Testis (tissue), 3 donors: ENCODE data around the gene ZNF362. TPM values are rescaled to one million over a fixed set of nuclear protein-coding genes. Genes with fewer than 3 reads are reported as not detected.
"Not testable (repeated sequence)": the region's sequence is repeated elsewhere in the genome, so short reads cannot be mapped to it uniquely, and the experiment has no call there.

Experiments
- DNase-seq: peaks from one replicate; pipeline ENCODE4 v3.0.0-alpha.2; 2019
- H3K27ac ChIP-seq, 2 donors: fragments of 200-600 bp; sonication (generic); one replicate each; pipeline ENCODE4 v1.5.1; 2019
- H3K27me3 ChIP-seq: fragments of 200-600 bp; sonication (generic); one replicate; pipeline ENCODE4 v1.5.1; 2019
- H3K36me3 ChIP-seq: fragments of 200-600 bp; sonication (generic); one replicate; pipeline ENCODE4 v1.5.1; 2017; ENCODE audit warnings: low read depth; ENCODE audit errors: missing control alignments
- H3K4me1 ChIP-seq: fragments of 200-600 bp; sonication (generic); one replicate; pipeline ENCODE4 v1.5.1; 2019
- H3K4me3 ChIP-seq, 2 donors: fragments of 200-600 bp; sonication (generic); one replicate each; pipeline ENCODE4 v1.5.1; 2017 to 2019
- H3K9me3 ChIP-seq: fragments of 200-600 bp; sonication (generic); one replicate; pipeline ENCODE4 v1.5.1; 2017
- POLR2A ChIP-seq: fragments of 450-650 bp; IDR thresholded peaks from one replicate; pipeline ENCODE4 v1.6.1; 2017; ENCODE audit warnings: antibody characterized with exemption, mild to moderate bottlenecking, moderate library complexity
- WGBS, 2 donors: methylation state at CpG; one replicate each; pipeline ENCODE4 v1.1.5; 2018; 5-methylcytosine and 5-hydroxymethylcytosine counted together
- intact Hi-C: fragments of 100-400 bp; cut with DNase I; formaldehyde crosslinking; loops from one replicate; pipeline ENCODE4 v1.15.1; 2023; ENCODE audit warnings: low total_unique reads
- polyA plus RNA-seq: library from polyadenylated mRNA; stranded (reverse); fragments of 350-450 nt; fragmentation: Illumina TruSeq; extraction: RNeasy Lipid Tissue Mini Kit (QIAGEN cat#74804); gene quantifications from one replicate; pipeline ENCODE4 v1.2.3, GENCODE V29; 2014; ENCODE audit warnings: low read depth, low replicate concordance; ENCODE audit not compliant: insufficient read depth
- total RNA-seq, 2 donors: library from RNA; depleted of rRNA; stranded (reverse); fragments of >200 nt; gene quantifications; one replicate each; pipeline ENCODE4 v1.2.3, GENCODE V29; 2016
- TF ChIP-seq, protein P1 (sequence below), 3 experiments: fragments of 450-650 bp in 2 of 3; fragments of 200-600 bp in 1 of 3; sonication (generic) in 1 of 3; IDR thresholded peaks; one replicate each; pipeline ENCODE4 v1.5.1; 2016 to 2019; ENCODE audit warnings: antibody characterized with exemption in 3 of 3, mild to moderate bottlenecking in 2 of 3, moderate library complexity in 1 of 3

ZNF362 gene
- total and polyA plus RNA-seq, 3 donors from 2014 or later: 16.3 to 28.6 (median 26.6) TPM

DNA sequence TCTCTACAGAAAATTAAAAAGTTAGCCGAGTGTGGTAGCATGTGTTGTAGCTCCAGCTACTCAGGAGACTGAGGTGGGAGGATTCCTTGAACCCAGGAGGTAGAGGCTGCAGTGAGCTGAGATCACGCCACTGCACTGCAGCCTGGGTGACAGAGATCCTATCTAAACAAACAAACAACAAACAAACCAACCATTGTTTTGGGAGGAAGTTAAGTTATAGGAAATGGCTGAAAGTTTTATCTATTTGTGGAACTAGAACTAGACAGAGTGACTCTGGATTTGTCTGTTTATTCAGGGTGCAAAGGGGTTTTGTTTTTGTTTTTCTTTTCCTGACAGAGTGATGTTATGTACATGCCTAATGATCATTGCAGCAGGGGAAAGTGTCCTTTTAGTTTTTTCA is 31.0 kb downstream of the ZNF362 start:
- WGBS, 2 donors: 71 to 76% methylated on average over 2 of the region's 2 CpGs
- no peaks in the 10 kb centered on the region for H3K4me1 ChIP-seq
- H3K4me3 ChIP-seq: no peak overlapping the region
- no peaks in the 10 kb centered on the region for H3K36me3 ChIP-seq
- intact Hi-C loops: no loop called here
- TF ChIP-seq, protein P1, sequence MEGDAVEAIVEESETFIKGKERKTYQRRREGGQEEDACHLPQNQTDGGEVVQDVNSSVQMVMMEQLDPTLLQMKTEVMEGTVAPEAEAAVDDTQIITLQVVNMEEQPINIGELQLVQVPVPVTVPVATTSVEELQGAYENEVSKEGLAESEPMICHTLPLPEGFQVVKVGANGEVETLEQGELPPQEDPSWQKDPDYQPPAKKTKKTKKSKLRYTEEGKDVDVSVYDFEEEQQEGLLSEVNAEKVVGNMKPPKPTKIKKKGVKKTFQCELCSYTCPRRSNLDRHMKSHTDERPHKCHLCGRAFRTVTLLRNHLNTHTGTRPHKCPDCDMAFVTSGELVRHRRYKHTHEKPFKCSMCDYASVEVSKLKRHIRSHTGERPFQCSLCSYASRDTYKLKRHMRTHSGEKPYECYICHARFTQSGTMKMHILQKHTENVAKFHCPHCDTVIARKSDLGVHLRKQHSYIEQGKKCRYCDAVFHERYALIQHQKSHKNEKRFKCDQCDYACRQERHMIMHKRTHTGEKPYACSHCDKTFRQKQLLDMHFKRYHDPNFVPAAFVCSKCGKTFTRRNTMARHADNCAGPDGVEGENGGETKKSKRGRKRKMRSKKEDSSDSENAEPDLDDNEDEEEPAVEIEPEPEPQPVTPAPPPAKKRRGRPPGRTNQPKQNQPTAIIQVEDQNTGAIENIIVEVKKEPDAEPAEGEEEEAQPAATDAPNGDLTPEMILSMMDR (IDR thresholded peaks at IDR 0.05): no peak
- no peak for TF ChIP-seq POLR2A
- H3K27me3 ChIP-seq: no peaks in the 10 kb centered on the region
- H3K9me3 ChIP-seq: no peaks in the 10 kb centered on the region
- DNase-seq: no peak
- H3K27ac ChIP-seq: no peak overlapping the region

DNA sequence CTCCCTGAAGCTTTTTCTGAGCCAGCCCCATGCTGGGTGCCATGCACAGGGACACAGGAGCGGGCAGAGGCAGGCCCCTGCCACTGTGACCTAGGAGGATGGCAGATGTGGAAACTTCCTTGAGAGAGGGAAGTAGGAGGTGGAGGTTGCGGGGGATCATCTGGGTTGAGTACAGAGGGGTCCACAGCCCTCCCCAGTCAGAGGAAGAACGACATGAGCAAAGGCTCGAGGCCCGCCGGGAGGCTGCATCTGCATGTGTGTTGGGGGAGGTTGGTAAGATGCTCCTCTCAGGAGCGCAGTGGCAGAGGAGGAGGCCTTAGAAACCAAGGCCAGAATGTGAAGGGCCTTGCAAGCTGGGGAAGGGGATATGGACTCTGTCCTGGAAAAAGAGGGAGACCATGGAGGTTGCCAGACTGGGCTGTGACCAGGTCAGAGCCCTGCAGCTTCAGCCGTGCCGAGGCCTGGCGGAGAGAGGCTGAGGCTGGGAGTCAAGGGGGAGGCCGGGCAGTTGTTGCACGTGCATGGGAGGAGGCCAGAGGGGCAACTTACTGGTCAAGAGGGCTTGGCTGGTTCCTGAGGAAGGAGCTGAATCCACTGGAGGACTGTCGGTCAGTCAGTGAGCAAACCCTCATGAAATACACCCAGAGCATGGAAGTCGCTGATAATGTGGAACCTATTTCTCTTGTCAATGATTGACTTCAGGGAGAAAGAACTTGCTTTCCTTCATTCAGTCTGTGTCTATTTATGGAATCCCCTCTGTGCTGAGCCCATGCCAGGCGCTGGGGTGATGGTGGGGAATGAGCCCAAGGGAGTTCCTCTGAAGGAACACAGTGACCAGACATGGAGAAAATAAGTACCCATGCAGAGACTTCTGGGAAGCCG is 32.9 kb downstream of the ZNF362 start:
- DNase-seq: no peak

DNA sequence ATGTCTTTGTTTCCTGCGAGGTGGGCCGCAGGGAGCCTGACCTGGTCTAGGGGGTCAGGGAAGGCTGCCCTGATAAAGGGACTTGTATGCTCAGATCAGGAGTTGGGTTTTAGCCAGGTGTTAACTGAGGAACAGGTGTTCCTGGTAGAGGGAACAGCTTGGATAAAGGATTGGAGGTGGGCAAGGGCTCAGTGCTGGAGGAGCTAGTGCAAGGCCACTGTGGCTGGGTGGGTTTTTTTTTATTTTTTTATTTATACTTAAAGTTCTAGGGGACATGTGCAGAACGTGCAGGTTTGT is 33.5 kb downstream of the ZNF362 start:
- TF ChIP-seq, protein P1 (IDR thresholded peaks at IDR 0.05): no peak
- TF ChIP-seq POLR2A: no peak
- no peaks in the 10 kb centered on the region for H3K27me3 ChIP-seq
- WGBS, 2 donors: 60 to 81% methylated on average over 3 of the region's 3 CpGs
- H3K4me1 ChIP-seq: peaks cover 7% of the 10 kb centered on the region
- no peak for DNase-seq
- H3K36me3 ChIP-seq: no peaks in the 10 kb centered on the region
- no peaks in the 10 kb centered on the region for H3K9me3 ChIP-seq
- no peak overlapping the region for H3K27ac ChIP-seq
- intact Hi-C loops: no loop called here
- H3K4me3 ChIP-seq: no peak overlapping the region

More for the DNA sequence above, 32.9 kb downstream of the ZNF362 start:
- Histone ChIP-seq H3K4me3 (no peak overlapping the region), H3K36me3 (no peaks in the 10 kb centered on the region), H3K27me3 (no peaks in the 10 kb centered on the region), H3K4me1 (peaks cover 7% of the 10 kb centered on the region), H3K9me3 (no peaks in the 10 kb centered on the region), H3K27ac (peak overlapping the region in 1 of 2 donors; percentile 24)
- WGBS, 2 donors: 67 to 76% methylated on average over 16 of the region's 16 CpGs
- intact Hi-C loops: no loop called here
- TF ChIP-seq POLR2A: no peak
- TF ChIP-seq, protein P1 (IDR thresholded peaks at IDR 0.05): no peak

DNA sequence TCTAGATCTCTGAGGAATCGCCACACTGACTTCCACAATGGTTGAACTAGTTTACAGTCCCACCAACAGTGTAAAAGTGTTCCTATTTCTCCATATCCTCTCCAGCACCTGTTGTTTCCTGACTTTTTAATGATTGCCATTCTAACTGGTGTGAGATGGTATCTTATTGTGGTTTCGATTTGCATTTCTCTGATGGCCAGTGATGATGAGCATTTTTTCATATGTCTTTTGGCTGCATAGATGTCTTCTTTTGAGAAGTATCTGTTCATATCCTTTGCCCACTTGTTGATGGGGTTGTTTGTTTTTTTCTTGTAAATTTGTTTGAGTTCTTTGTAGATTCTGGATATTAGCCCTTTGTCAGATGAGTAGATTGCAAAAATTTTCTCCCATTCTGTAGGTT is 34.3 kb downstream of the ZNF362 start:
- H3K27me3 ChIP-seq, H3K4me1 ChIP-seq, H3K36me3 ChIP-seq, H3K27ac ChIP-seq, DNase-seq, H3K9me3 ChIP-seq, intact Hi-C loops, H3K4me3 ChIP-seq: not testable (repeated sequence)
- 90% methylated on average over 1 of the region's 2 CpGs for WGBS, 2 donors

DNA sequence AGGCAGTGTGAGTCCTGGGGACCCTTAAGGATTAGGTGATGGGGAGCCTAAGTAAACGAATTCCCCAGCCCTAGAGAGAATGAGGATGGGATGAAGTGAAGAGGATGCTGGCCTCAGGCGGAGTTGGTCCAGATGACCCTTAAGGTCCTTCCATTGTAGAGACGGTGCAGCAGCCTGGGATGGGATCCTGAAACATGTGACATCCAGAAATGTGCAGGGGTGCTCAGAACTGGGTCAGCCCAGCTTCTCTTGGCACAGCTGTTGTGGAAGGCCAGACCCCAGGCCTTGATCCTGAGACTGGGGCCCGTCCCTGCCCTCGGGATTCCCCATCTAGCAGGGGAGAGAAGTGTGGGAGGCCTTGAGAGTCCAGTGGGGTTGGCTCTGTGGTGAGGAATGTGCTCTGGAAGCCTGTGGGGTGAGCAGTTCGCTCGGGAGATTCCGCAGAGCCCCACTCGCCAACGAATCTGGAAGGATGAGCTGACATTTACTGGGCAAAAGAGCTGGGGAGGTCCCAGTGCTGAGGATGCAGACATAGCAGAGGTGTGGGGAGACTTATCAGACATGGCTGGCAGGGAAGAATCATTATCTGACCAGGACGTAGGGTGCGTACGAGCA is 36.5 kb downstream of the ZNF362 start:
- intact Hi-C loops: no loop called here
- H3K9me3 ChIP-seq: no peaks in the 10 kb centered on the region
- no peaks in the 10 kb centered on the region for H3K27me3 ChIP-seq
- no peak for TF ChIP-seq POLR2A
- TF ChIP-seq, protein P1 (IDR thresholded peaks at IDR 0.05): no peak
- peak; percentile 27 for DNase-seq
- H3K36me3 ChIP-seq: no peaks in the 10 kb centered on the region
- no peak overlapping the region for H3K27ac ChIP-seq
- H3K4me1 ChIP-seq: peaks cover 13% of the 10 kb centered on the region
- no peak overlapping the region for H3K4me3 ChIP-seq
- WGBS, 2 donors: 44 to 49% methylated on average over 13 of the region's 13 CpGs
